Neuron (in vitro differentiated cells): ENCODE data around the gene PSME2.

Source experiments
- H2AFZ ChIP-seq: one replicate; pipeline ENCODE4 v1.6.1; 2013; ENCODE audit warnings: low read depth, mild to moderate bottlenecking, inconsistent platforms, low read length, moderate library complexity
- H3K27me3 ChIP-seq: one replicate; pipeline ENCODE4 v1.6.1; 2013; ENCODE audit warnings: low read length; ENCODE audit not compliant: insufficient read depth
- H3K36me3 ChIP-seq: one replicate; pipeline ENCODE4 v1.6.1; 2013; ENCODE audit warnings: low read length; ENCODE audit not compliant: insufficient read depth
- H3K4me1 ChIP-seq: one replicate; pipeline ENCODE4 v1.6.1; 2013; ENCODE audit warnings: low read length; ENCODE audit not compliant: insufficient read depth
- H3K4me3 ChIP-seq: 2 replicates; pipeline ENCODE4 v1.5.1; 2013; ENCODE audit warnings: mild to moderate bottlenecking, low read length, moderate library complexity
- H3K9me3 ChIP-seq: one replicate; pipeline ENCODE4 v1.6.1; 2013; ENCODE audit warnings: low read length

Gene PSME2

GRCh38 chr14:24155100-24155499, 8.7 kb upstream of the PSME2 start:
- peaks cover 71% of the 10 kb centered on the region for H3K36me3 ChIP-seq
- no peaks in the 10 kb centered on the region for H3K9me3 ChIP-seq
- no peaks in the 10 kb centered on the region for H3K27me3 ChIP-seq
- no peak overlapping the region for H3K4me3 ChIP-seq
- H2AFZ ChIP-seq = no peak overlapping the region
- no peaks in the 10 kb centered on the region for H3K4me1 ChIP-seq

GRCh38 chr14:24151404-24152080, 5.1 kb upstream of the PSME2 start:
- no peak overlapping the region for H2AFZ ChIP-seq
- H3K27me3 ChIP-seq = no peaks in the 10 kb centered on the region
- peaks cover 11% of the 10 kb centered on the region for H3K4me1 ChIP-seq
- no peak overlapping the region for H3K4me3 ChIP-seq
- no peaks in the 10 kb centered on the region for H3K9me3 ChIP-seq
- peaks cover 61% of the 10 kb centered on the region for H3K36me3 ChIP-seq

GRCh38 chr14:24150993-24151392, 4.6 kb upstream of the PSME2 start:
- Histone ChIP-seq H3K27me3 (no peaks in the 10 kb centered on the region), H3K36me3 (peaks cover 57% of the 10 kb centered on the region), H3K4me1 (peaks cover 15% of the 10 kb centered on the region), H3K4me3 (no peak overlapping the region), H3K9me3 (no peaks in the 10 kb centered on the region), H2AFZ (no peak overlapping the region)

- Histone ChIP-seq H3K4me3 (no peak overlapping the region), H2AFZ (no peak overlapping the region), H3K27me3 (no peaks in the 10 kb centered on the region), H3K36me3 (peaks cover 53% of the 10 kb centered on the region), H3K4me1 (peaks cover 19% of the 10 kb centered on the region), H3K9me3 (no peaks in the 10 kb centered on the region)
These were observed 4.2 kb upstream of the PSME2 start for GRCh38 chr14:24150567-24150966.

GRCh38 chr14:24150061-24150460, 3.7 kb upstream of the PSME2 start:
- H3K36me3 ChIP-seq = peaks cover 48% of the 10 kb centered on the region
- H3K9me3 ChIP-seq = no peaks in the 10 kb centered on the region

GRCh38 chr14:24149302-24149969, 3.0 kb upstream of the PSME2 start:
- Histone ChIP-seq H3K9me3 (no peaks in the 10 kb centered on the region), H3K27me3 (no peaks in the 10 kb centered on the region), H3K4me3 (no peak overlapping the region), H3K36me3 (peaks cover 46% of the 10 kb centered on the region), H2AFZ (no peak overlapping the region), H3K4me1 (peaks cover 22% of the 10 kb centered on the region)

More at GRCh38 chr14:24150061-24150460, 3.7 kb upstream of the PSME2 start:
- H3K27me3 ChIP-seq = no peaks in the 10 kb centered on the region
- H3K4me3 ChIP-seq = no peak overlapping the region
- peaks cover 22% of the 10 kb centered on the region for H3K4me1 ChIP-seq
- no peak overlapping the region for H2AFZ ChIP-seq

- peaks cover 55% of the 10 kb centered on the region for H3K36me3 ChIP-seq
- peak overlapping the region; percentile 66 for H3K4me3 ChIP-seq
- peak overlapping the region; percentile 56 for H2AFZ ChIP-seq
- peaks cover 22% of the 10 kb centered on the region for H3K4me1 ChIP-seq
- no peaks in the 10 kb centered on the region for H3K27me3 ChIP-seq
- H3K9me3 ChIP-seq = no peaks in the 10 kb centered on the region
These were observed 1.5 kb upstream of the PSME2 start for GRCh38 chr14:24147761-24148428.

- Histone ChIP-seq H3K4me3 (peak within 1 kb of the TSS; percentile 66), H3K36me3 (peaks cover 50% of the 10 kb centered on the region), H2AFZ (peak within 1 kb of the TSS; percentile 56), H3K27me3 (no peaks in the 10 kb centered on the region), H3K4me1 (peaks cover 23% of the 10 kb centered on the region), H3K9me3 (no peaks in the 10 kb centered on the region)
These were observed 759 bp upstream of the PSME2 start, which contains the start of gene RNF31 for GRCh38 chr14:24146978-24147760. Gene RNF31 (plus strand): TSS chr14:24147498. CDS start chr14:24147699, 201 bp downstream.

GRCh38 chr14:24145690-24146452, 539 bp downstream of the PSME2 start:
- Histone ChIP-seq H3K4me1 (peaks cover 25% of the 10 kb centered on the region), H2AFZ (no peak overlapping the region), H3K4me3 (peak overlapping the region; percentile 66), H3K9me3 (no peaks in the 10 kb centered on the region), H3K27me3 (no peaks in the 10 kb centered on the region), H3K36me3 (peaks cover 37% of the 10 kb centered on the region)

GRCh38 chr14:24145219-24145618, 1.2 kb downstream of the PSME2 start:
- Histone ChIP-seq H3K4me3 (peak overlapping the region; percentile 66), H3K36me3 (peaks cover 31% of the 10 kb centered on the region), H3K9me3 (no peaks in the 10 kb centered on the region), H2AFZ (no peak overlapping the region), H3K4me1 (peaks cover 25% of the 10 kb centered on the region), H3K27me3 (no peaks in the 10 kb centered on the region)

- H3K27me3 ChIP-seq = no peaks in the 10 kb centered on the region
- H3K4me1 ChIP-seq = peaks cover 30% of the 10 kb centered on the region
- no peak overlapping the region for H2AFZ ChIP-seq
- H3K4me3 ChIP-seq = no peak overlapping the region
- H3K9me3 ChIP-seq = no peaks in the 10 kb centered on the region
- H3K36me3 ChIP-seq = peaks cover 26% of the 10 kb centered on the region
These were observed 2.0 kb downstream of the PSME2 start for GRCh38 chr14:24144451-24144850.

GRCh38 chr14:24143511-24143910, 2.9 kb downstream of the PSME2 start:
- no peaks in the 10 kb centered on the region for H3K9me3 ChIP-seq
- no peak overlapping the region for H3K4me3 ChIP-seq
- no peaks in the 10 kb centered on the region for H3K27me3 ChIP-seq
- peaks cover 30% of the 10 kb centered on the region for H3K4me1 ChIP-seq
- H2AFZ ChIP-seq = no peak overlapping the region
- H3K36me3 ChIP-seq = peaks cover 28% of the 10 kb centered on the region
